ENCODE measurements around the gene HLX.

DNA sequence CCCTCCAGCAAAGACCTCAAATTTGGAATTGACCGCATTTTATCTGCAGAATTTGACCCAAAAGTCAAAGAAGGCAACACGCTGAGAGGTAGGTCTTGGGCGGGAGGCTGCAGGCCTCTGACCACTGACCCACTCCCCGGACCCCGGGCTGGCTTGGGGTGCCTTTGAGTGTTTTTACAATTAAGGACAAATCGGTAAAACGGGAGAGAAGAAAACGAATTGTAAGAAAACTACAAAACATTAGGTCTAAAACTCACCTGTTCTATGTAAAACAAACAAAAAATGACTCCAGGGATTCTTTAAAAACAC lies 1.1 kb downstream of the HLX start:
- TF ChIP-seq, protein P1, sequence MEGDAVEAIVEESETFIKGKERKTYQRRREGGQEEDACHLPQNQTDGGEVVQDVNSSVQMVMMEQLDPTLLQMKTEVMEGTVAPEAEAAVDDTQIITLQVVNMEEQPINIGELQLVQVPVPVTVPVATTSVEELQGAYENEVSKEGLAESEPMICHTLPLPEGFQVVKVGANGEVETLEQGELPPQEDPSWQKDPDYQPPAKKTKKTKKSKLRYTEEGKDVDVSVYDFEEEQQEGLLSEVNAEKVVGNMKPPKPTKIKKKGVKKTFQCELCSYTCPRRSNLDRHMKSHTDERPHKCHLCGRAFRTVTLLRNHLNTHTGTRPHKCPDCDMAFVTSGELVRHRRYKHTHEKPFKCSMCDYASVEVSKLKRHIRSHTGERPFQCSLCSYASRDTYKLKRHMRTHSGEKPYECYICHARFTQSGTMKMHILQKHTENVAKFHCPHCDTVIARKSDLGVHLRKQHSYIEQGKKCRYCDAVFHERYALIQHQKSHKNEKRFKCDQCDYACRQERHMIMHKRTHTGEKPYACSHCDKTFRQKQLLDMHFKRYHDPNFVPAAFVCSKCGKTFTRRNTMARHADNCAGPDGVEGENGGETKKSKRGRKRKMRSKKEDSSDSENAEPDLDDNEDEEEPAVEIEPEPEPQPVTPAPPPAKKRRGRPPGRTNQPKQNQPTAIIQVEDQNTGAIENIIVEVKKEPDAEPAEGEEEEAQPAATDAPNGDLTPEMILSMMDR (IDR thresholded peaks at IDR 0.05): no peak
- TF ChIP-seq POLR2AphosphoS5 (IDR thresholded peaks at IDR 0.05) (no peak), POLR2A (IDR thresholded peaks at IDR 0.05) (no peak)

Measured in transverse colon (tissue), 4 donors.